HG02798 (cell line): ENCODE data around the gene DSG3.

Experiments used
- ATAC-seq: cut with Tn5 transposase; IDR thresholded peaks from one replicate; pipeline ENCODE4 v1.9.1; 2021; ENCODE audit warnings: mild to moderate bottlenecking; ENCODE audit not compliant: unreplicated experiment, poor library complexity

Gene DSG3, protein sequence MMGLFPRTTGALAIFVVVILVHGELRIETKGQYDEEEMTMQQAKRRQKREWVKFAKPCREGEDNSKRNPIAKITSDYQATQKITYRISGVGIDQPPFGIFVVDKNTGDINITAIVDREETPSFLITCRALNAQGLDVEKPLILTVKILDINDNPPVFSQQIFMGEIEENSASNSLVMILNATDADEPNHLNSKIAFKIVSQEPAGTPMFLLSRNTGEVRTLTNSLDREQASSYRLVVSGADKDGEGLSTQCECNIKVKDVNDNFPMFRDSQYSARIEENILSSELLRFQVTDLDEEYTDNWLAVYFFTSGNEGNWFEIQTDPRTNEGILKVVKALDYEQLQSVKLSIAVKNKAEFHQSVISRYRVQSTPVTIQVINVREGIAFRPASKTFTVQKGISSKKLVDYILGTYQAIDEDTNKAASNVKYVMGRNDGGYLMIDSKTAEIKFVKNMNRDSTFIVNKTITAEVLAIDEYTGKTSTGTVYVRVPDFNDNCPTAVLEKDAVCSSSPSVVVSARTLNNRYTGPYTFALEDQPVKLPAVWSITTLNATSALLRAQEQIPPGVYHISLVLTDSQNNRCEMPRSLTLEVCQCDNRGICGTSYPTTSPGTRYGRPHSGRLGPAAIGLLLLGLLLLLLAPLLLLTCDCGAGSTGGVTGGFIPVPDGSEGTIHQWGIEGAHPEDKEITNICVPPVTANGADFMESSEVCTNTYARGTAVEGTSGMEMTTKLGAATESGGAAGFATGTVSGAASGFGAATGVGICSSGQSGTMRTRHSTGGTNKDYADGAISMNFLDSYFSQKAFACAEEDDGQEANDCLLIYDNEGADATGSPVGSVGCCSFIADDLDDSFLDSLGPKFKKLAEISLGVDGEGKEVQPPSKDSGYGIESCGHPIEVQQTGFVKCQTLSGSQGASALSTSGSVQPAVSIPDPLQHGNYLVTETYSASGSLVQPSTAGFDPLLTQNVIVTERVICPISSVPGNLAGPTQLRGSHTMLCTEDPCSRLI

DNA sequence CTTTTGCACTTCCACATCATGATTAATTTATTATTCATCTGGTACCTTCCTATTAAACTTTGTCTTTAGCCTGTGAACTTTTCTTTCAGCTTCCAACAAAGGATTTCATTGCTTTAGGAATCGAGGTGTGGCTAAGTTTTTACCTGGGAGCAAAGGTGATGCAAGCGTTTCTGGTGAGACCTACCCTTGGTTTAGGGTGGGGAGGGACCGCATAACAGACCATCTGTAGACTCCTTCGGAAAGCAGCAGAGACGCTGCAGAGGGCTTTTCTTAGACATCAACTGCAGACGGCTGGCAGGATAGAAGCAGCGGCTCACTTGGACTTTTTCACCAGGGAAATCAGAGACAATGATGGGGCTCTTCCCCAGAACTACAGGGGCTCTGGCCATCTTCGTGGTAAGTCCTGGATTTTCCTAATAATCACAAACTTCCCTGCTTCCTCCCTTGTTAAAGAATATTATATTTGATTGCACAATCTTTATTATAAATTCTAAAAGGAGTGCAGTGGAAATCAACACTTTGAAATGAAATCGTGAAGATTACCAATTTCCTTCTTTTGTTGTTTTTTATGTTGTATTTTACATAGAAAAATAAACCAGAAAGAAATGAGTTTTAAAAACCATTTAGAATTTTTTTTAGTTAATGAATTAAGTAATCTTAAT lies at the start of gene DSG3:
DSG3 (plus strand) TSS at position 212 of the 662 bp plus-strand sequence; CDS start at position 349, 137 bp downstream.
- ATAC-seq: no peak

DNA sequence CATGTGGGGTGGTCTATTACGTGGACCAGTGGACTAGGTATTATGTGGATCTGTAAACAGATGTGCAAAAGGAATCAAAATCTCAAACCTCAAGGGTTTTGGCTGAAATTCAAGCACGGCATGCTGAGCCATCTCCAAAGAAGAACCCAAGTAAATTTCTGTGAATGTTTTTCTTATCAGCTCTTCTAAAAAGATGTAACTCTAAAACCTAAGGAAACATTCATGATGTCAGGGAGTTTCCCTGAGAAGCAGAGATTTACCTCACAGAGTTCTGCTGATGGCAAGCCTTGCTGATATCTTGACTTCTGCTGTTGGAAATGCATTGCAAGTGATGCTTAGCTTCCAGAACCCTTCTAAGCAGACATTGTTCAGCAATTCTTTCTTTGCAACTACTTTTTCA lies 49.4 kb upstream of the DSG3 start:
- no peak for ATAC-seq

DNA sequence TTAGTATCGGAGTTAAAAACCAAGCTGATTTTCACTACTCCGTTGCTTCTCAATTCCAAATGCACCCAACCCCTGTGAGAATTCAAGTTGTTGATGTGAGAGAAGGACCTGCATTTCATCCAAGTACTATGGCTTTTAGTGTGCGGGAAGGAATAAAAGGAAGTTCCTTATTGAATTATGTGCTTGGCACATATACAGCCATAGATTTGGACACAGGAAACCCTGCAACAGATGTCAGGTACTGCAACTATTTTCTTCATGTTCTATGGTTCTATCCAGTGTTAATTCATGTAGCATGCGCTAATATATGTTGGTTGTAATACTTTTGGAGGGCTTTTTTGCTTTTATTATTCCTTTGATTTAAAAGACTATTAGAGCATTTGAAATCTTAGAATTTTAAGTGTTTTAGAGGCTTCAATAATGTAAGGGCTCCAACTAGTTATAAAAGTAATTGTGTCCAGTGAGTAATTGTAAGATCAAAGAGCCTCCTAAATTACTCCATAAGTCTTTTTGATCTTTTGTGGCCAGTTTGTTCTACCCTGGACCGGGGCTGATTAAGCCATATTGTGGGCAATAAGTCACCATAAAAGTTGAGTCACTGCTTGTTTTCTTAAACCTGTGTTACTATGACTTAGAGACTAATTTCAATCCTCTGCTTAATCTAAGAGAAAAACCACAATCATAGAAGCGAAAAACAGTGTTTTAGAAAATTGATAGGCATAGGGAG lies 48.1 kb upstream of the DSG3 start:
- no peak for ATAC-seq

DNA sequence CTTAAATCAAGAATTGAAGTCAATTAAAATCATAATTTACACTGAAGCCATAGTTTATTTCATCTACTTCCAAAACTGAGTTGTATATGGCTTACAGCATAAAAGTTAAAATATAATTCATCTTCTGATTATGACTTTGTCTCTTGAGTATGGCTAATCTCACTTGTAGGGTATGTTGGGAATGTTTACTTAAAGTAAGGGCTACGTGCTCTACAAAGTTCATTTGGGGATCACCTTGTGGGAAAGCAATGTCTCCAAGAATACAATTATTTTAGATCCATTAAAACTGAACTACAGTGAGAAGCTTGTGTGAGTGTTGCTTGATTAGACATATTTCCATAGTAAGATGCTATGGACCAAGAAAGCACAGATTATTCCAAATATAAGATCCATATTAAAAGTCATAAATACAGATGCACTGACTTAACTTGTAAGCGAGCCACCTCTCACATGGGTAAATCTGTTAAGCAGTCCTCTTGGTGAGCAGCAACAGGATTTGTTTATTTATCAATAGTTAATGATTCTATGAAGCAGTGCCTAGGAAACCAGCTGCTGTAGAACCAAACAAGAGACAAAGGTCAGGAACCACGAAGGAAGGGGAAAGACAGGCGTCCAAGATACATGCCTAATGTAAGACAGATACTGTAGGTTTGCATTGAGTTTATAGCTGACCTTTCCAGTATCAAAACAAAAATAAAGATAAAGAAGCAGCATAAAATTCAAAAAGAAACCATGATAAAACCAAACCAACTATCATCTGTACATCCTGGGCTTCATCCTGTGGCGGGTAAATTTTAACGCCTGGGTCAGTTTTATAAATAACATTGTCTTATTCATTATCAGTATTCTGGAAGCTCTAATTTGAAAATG lies 46.1 kb upstream of the DSG3 start:
- ATAC-seq: no peak

DNA sequence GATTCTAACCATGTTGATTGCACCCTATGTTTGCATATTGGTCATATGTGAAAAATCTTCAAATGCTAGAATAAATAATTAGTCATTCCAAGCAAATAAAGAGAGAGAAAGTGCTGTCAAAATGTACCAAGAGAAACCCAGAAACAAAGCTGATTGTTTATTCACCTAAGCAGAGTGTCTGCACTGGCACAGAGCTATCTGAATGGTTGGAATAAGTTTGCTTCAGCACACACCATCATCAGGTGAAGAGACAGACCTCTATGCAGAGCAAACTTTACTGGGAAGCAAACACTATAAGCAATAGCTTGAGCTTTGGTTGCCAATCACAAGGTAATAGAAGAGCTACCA lies 45.5 kb upstream of the DSG3 start:
- no peak for ATAC-seq

DNA sequence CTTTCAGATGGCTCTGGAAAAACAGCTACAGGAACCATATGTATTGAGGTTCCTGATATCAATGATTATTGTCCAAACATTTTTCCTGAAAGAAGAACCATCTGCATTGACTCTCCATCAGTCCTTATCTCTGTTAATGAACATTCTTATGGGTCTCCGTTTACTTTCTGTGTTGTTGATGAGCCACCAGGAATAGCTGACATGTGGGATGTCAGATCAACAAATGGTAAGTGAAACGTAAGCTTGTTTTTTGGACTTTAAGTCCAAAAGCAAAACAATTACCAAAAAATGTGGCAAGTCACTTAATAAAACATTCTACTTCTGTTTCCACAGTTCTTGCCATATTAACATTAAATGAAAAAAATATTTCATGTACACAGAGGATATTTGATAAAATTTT lies 44.1 kb upstream of the DSG3 start:
- no peak for ATAC-seq

DNA sequence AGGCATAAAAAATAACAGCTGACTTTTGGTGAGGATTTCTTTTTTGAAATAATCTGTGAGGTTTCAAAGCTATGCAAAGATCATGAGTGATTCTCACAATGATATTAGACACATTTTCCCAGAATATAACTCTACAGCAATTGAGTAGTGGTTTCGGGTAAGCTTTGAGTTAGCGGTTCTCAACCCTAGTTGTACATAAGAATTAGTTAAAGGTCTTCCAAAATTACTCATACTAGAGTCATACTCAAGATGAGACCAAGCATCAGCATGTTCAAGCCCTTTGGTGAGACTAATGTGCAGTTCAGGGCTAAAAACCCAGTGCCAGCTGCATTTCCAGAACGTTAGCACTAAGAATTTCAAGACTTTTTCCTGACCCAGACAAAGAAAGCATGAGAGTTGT lies 39.9 kb upstream of the DSG3 start:
- ATAC-seq: peak; percentile 50

DNA sequence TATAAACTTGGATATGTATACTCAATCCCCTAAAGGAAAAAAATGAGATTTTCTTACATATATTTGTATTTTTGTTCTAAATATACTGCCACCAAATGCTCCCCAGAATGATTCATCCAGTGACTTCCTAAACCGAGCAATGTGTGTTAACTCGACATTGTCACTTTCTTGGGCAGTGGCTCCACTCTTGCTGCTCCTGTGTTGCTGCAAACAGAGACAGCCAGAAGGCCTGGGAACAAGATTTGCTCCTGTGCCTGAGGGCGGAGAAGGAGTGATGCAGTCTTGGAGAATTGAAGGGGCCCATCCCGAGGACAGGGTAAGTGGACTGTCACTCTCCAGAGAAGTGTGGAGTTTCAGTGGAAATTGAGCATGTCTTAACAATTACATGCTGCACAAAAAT lies 38.3 kb upstream of the DSG3 start:
- no peak for ATAC-seq

DNA sequence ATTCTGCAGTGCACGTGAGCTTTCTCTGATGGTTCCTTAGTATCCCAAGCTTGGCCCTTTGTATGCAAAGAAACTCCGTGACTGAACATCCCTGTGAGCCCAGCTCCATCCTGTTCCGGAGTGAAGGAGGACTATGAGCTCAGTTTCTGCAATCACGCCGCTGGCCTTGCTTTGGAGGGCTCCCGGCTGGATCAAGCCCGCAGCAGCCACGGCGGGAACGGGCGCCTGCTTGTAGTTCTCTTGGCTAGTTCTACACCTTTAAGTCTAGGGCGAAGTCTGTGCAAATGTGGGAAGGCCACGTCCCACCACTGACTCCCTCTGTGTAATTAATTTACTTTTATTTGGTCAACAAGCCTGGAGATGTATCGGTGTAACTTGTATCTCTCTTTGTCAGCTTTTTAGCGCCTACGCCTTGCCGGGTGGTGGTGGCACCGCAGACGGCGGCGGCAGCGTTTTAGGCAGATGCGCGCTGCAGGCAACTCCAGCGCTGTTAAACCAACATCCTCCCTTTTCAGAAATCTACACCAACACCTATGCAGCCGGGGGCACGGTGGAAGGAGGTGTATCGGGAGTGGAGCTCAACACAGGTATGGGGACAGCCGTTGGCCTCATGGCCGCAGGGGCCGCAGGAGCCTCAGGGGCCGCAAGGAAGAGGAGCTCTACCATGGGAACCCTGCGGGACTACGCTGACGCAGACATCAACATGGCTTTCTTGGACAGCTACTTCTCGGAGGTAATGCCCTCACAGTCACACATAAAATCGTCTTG lies 36.6 kb upstream of the DSG3 start:
- no peak for ATAC-seq

DNA sequence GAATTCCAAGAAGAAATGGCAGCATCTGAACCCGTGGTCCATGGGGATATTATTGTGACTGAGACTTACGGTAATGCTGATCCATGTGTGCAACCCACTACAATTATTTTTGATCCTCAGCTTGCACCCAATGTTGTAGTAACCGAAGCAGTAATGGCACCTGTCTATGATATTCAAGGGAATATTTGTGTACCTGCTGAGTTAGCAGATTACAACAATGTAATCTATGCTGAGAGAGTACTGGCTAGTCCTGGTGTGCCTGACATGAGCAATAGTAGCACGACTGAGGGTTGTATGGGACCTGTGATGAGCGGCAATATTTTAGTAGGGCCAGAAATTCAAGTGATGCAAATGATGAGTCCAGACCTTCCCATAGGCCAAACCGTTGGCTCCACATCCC lies 34.4 kb upstream of the DSG3 start:
- ATAC-seq: no peak

DNA sequence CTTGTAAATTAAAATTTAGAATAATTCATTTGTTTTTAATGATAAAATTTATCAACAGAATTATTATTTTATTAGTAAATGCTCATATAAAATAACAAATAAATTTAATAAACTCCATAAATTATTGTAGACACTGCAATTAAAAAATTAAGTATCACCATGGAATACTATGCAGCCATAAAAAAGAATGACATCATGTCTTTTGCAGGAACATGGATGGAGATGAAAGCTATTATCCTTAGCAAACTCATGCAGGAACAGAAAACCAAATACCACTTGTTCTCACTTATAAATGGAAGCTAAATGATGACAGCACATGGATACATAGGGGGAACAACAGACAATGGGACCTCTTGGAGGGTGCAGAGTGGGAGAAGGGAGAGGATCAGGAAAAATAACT lies 29.7 kb upstream of the DSG3 start:
- ATAC-seq: no peak

DNA sequence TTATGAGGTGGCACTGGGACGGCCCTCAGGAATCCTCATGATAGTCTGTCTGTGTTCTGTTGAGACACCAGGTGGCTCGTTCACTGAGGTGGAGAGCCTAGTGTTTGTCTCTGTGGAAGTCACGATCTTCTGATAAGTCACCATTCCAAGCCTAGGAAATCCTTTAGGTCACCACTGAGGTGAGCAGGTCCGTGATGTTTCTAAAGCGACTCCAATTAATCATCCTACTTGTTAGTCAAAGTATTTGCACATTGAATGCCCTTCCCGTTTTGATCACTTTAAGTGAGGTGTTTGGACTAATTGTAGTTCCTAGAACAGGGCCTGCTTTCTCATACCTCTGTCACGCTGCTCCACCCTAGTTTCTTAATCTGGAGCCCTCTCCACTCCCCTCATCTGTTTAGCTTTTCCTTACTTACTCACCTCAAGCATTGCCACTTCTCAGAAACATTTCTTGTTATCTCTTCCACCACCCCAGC lies 28.0 kb upstream of the DSG3 start:
- no peak for ATAC-seq

DNA sequence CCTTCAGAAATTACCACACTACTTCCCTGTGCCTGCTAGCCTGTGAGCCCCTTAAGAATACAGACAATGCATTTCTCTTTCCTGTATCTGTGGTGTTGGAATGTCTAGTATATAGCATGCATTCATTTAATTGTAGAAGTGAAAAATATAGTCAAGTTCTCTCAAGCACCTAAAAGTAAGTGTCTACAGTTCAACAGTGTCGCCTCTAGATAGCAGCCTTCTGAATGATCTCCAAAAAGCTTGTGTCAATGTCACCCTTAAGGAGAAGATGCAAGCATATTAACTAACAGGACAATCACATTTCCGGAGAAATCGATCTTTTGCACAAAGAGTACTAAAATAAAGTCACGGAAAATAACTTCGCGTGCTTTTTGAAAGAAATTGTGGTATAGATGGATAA lies 27.5 kb upstream of the DSG3 start:
- ATAC-seq: no peak

DNA sequence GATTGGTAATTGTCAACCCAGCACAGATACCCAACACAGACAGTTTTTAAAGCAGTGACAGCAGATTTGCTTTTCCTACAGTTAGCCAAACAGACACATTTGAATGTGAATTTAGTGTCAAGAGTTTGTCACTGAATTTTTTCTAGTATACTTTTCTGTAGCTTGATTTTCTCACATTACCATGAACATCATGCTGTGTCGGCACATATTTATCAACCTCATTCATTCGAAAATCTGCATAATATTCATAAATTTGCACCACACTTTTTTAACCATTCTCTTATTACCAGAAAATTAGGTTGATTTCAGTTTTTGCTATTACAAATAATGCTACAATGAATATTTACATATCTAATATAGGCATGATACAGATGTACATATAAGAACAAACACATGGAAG lies 27.0 kb upstream of the DSG3 start:
- ATAC-seq: no peak

DNA sequence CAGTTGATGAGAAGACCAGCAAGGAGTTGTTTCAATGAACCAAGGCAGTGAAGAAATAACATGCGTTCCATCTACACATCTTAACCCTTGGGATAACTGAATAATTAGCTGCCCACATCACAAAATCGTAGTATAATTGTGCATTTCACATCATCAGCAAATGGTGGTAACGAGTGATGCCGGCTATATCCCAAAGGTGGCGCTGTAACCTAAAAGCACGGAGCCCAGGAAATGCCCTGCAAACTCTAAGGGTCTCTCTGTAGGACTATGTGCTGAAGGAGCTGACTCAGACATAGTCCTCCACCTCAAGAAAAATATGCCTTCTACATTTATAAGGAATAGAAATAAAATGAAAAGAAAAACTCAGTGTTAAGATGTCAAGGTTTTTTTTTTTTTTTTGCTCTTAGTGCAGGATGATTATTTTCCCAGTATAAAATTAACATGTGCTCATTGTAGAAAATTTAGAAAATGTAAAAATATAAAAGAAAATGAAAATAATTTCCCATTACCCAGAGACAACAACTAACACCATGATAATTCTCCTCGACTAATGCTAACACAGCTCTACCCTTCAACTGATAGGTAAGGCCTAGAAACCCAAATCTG lies 23.1 kb upstream of the DSG3 start:
- ATAC-seq: peak; percentile 74

DNA sequence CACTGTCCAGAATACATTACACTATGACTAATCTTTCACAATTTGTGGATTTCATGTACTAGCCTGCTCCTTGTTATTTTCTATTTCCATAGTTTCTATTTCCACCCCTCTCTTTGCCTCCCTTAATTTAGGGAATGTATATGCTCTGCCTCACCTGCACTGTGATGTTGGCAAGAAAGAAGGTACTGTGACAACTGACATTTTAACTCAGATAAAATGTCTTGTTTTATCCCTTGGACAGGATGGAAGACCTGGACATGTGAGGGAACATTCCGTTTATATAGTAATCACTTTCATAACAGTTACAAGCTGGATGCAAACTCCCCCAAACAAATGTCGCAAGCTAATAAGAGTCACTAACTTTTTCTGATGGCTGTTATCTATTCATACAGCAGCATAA lies 21.5 kb upstream of the DSG3 start:
- no peak for ATAC-seq

DNA sequence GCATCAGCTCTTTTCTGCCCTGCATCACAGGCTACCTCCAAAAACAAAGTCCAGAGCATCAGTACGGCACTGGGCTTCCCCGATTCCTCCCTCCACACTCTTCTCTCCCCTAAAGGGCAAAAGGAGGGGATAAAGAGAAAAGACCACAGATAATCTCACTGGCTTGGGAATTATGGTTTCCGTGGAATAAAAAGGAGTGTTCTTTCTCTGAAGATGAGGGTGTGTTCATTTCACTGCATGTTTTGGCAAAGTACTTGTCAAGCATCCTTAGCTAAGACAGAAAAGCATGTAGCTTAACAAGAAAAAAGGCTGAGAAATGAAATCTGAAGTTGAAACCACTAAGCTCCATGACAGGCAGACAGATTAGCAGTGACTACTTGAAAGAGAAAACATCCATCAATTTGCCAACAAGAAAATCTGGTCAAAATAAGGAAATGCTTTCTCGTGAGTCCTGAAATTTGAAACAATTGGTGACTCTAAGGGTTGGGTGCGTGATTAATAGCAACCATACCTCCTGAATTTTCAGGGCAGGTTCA lies 20.6 kb upstream of the DSG3 start:
- no peak for ATAC-seq

DNA sequence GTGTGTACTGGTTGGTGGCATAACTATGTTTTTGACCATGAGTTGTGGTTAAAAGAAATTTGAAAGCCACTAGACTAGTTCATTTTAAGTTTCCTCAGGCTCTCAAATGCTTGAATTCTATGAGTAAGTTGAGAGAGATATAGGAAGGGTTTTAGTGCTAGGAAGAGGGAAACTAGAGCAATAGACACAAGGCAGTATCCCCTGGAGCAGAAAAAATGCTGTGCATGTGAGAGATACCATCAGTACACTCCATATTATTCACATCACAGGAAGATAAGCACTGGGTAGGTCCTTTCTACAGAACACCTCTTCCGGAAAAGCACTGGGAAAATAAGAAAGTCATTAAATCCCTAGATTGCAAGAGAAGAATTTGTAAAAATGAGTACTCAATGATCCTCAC lies 19.3 kb upstream of the DSG3 start:
- no peak for ATAC-seq
